HG03565 (cell line): ENCODE results near the gene RFX4.
"Not testable (repeated sequence)": the region's sequence is repeated elsewhere in the genome, so short reads cannot be mapped to it uniquely, and the experiment has no call there.

ENCODE experiments used
- ATAC-seq: cut with Tn5 transposase; IDR thresholded peaks from one replicate; pipeline ENCODE4 v1.9.1; 2021; ENCODE audit warnings: mild to moderate bottlenecking, moderate library complexity; ENCODE audit not compliant: unreplicated experiment

The RFX4 gene

DNA sequence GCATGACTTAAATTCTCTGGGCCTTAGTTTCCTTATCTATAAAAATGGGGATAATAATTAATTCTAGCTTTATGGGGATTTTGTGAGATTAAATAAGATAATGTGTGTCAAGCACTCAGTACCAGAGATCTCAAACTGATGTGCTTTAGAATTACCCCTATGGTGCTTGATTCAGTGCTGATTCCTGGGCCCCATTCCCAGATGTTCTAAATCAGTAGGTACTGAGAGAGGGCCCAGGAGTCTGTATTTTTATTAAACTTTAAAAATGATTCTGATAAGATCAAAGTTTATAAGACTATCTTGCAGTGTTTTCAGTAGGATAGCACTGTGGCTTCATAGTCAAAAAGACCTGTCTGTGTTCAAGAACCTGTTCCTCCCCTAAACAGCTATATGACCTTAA, 102.6 kb downstream of the RFX4 start:
- ATAC-seq = no peak

DNA sequence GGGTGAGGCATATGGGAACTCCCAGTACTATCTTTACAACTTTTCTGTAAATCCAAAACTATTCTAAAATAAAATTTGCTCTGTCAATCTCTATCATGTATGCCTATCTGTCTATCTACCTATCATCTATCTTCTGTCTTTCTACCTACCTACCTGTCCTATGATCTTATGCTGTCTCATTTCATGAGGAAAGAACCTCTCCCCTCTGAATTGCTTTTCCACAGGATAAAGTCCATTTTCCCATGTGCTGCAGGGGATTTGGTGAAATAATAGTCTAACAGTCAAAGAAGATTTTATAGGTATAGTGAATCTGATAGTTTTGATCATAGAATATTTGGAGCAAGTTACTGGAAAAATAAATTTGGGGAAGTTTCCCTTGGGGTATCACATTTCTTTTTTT, 104.9 kb downstream of the RFX4 start:
- ATAC-seq = no peak

DNA sequence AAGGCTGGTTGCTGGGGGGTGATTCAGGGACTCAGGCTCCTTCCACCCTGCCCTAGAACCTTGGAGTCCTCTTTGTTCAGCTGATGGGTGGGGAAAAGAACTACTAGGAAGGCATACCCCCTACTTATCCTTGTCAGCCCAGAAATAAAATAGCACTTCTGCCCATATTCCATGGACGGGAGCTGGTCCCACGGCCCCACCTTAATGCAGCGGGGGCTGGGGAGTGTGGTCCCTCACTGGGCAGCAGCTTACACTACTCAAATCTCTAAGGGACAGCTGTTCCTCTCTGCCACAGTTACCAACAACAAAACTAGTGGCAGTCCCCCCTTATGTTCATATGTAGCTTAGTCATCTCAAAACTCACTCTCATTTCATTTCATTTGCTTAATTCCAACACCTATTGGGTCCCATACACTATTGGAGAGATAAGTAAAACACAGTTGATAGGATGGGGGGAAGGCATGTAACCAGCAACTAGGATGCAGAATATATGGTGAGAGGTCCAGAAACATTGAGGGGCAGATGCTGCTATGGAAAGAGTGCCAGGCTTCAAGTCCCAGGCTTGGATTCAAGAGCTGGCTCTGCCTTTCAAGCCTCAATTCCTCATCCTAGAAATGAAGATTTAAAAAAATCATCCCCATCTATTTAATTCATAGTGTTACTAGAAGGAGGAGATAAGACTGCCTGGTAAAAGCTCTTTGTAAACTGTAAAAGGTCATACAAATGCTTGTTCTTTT, 107.9 kb downstream of the RFX4 start:
- no peak for ATAC-seq

DNA sequence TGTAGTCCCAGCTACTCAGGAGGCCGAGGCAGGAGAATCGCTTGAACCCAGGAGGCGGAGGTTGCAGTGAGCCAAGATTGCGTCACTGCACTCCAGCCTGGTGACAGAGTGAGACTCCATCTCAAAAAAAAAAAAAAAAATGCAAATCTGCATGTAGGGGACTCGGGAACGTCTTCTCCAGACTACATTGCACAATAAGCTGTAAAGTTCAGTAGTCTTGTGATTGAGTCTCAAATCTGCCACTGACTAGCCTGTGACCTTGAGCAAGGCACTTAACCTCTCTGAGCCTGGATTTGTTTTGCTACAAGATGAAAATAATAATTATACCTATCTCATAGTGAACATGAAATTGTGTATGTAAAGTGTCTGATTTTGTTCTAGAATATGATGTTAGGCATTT, 109.2 kb downstream of the RFX4 start:
- not testable (repeated sequence) for ATAC-seq

DNA sequence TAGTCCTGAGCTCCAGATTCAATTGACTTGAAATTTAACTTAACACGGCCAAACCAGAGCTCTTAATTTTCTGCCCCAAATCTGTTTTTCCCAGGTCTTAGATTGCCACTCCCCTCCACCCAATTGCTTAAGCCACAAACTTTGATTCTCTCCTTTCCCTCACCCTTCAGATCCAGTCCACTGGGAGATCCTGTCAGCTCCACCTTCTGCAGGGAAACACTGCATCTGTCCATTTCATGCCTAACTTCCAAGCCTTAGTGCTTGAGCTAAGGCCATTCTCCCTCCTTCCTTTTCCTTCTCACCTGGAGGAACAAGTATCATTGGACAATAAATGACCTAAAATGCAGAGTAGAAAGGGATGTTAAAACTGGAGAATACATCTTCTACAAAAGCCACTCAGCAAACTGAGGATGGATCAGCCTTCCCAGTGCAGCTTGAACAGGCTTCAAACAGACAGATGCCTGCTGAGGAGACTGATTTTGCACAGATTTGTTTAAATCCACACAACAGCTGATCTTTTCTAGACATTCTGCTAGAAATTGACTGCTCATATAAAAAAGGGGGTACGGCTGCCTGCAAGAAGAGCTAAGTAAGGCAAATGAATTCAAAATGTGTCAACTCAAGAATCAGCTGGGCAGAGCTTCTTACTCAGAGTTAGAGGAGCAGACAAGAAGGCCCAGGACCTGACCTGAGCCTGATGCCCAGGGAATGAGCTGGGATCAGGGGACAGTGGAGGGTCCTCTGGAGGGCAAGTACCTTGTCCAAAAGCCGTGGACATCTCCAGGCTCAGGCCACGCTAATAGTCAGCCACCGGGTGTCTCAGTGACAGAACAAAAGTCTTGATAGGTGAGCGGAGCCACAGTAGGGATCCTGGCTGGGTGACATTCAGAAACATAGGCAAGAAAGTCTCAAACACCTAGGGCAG, 110.4 kb downstream of the RFX4 start:
- no peak for ATAC-seq

DNA sequence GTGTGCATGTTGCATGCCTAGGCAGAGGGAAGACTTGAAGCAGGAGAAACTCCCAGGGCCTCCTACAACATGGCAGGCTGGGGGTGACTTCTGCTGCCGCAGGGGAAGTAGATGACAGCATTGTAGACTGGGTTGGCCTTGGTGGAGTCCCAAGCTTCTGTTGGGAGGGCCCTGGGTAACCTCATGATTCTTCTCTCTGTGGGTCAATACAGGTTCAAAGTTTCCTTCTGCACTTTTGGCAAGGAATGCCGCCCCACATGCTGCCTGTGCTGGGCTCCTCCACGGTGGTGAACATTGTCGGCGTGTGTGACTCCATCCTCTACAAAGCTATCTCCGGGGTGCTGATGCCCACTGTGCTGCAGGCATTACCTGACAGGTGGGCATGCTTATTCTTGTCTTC, 113.3 kb downstream of the RFX4 start:
- ATAC-seq = no peak

DNA sequence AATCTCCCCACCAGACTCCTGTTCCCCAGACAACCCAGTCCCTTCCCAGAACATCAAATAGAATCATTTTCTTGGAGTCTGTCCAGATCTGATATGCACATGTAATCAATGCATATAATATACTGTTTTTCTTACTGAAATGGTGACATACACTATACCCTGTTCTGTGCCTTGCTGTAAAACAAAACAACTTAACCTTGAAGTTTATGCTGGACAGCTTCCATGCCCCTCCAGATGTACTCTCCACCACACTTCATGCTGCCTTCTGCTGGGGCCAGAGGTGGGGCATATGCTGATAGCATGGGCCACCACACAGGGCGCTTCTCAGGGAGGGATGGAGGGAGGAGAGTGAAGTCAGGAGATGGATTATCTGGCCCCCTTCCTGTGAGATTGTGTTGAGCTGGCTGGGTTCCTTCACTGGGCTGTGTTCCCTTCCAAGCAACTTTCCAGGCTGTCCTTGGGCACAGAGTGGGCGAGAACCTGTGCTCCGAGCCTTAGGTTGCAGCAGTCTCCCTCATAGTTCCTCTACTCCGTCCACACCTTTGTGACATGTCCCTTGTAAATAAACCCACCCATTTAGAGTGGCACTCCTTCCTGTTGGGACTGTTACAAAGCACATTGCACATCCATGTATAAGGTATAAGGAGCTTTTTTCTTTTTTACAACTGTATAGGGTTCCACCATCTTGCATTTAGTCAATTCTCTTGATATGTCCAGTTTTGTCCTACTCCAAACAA, 114.0 kb downstream of the RFX4 start:
- ATAC-seq = no peak

DNA sequence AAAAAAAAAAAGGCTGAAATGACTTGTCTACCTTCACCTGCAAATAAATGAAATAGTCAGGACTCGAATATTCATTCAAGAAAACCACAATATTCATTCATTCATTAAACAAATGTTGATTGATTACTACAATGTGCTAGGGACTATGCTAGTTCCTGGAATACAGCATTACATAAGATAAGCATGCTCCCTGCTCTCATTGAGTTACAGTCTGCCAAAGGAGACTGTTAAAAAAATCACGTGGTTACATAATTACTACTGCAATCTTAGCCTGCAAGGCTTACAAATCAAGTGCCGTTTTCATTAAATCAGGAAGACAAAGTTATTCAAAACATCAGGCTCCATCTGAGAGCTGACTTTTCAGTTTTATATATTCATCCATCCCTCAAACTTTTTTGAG, 121.3 kb downstream of the RFX4 start:
- no peak for ATAC-seq

DNA sequence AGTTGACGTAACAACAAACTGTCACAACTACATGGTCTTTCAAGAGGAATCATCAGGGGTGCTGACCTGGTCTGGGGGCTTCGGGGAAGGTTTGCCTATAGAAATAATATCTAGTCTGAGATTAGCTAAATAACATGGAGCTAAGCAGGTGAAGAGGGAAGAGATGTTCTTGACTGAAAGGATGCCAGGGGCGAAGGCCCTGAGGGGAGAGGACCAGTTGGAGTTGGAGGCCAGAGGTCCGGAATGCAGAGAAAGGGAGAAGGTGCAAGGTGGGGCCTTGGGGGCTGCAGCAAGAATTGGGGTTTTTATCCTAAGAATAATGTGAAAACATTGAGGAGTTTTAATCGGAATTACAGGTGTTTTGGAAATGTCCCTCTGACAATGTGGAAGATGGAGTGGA, 123.2 kb downstream of the RFX4 start:
- no peak for ATAC-seq

DNA sequence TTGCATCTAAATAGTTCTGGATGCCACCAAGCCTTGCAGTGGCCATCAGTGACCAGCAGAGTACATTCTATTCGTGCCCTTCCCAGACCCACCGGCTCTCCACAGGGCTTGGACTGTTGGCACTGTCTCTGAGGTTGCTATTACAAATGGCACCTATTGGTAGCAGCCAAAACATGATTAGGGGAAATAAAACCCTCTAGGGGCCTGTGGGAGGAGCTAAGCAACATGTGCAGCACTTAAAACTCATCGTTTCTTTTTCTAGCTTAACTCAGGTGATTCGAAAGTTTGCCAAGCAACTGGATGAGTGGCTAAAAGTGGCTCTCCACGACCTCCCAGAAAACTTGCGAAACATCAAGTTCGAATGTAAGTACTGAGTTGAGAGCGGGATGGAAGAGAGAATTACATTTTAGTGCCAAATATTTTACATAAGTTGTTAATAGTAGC, 126.3 kb downstream of the RFX4 start:
- no peak for ATAC-seq

DNA sequence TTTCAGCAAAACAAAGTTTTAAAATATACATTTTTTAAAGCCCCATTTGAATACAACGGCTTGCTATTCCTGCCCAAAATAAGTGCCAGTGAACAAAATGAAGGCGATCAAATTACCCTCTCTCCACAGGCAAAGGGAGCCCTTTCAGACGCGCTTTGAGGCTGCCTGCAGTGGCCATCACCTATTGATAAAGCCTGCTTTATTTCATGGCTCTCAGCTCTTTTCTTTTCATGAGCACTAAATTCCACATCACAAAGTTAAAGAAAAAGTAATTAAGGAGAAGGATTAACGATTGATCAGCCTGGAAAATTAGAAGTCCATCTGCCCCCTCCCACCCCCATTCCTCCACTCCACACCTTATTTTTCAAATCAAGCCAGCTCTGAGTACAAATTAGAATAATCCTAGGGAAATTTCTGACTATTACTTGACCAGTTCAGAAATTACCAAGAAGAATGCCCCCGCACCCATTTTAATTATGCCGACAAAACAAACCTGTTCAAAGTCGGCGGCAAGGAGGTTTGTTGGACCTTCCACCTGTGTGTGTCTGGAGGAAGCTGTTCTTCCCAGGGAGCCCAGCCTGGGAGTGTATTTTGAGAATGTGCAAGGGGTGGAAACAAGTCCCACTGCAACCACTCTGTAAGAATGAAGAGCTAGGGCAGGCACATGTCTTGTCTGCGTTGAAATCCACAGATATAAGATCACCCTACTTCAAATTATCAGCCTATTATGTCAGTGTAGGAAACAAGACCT, 127.5 kb downstream of the RFX4 start:
- ATAC-seq = no peak

DNA sequence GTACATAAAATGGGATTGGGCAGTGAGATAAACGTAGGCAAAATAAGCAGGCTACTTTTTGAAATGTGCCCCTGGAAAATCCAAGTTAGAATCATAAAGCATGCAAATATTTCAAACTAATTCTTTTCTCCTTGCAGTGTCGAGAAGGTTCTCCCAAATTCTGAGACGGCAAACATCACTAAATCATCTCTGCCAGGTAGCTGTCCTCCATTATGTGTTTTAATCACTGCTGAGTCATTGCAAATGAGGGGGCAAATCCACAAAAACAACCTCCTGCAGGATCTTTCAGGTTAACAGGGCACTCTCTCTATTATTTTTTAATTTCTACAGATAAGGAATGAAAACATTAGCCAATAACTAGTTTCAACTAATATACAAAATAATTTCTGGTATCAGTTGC, 128.5 kb downstream of the RFX4 start:
- no peak for ATAC-seq

DNA sequence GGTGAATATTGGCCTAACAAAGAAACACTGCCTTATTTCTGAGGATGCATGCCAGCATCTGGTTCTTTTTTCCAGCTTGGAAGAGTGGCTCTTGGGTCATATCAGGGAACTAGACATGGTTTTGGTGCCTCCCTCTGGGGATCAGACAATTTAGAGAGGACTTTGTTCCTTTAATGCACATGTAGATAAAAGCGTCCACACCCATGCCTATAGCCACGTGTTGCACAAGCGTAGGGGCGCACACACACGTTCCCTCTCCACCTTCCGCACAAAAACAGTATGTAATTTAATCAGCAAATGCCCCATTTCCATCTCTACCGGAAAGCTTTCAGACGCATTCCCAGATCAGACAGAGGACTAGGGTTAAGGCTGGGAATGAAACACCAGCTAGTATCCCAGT, 130.0 kb downstream of the RFX4 start:
- ATAC-seq = no peak

DNA sequence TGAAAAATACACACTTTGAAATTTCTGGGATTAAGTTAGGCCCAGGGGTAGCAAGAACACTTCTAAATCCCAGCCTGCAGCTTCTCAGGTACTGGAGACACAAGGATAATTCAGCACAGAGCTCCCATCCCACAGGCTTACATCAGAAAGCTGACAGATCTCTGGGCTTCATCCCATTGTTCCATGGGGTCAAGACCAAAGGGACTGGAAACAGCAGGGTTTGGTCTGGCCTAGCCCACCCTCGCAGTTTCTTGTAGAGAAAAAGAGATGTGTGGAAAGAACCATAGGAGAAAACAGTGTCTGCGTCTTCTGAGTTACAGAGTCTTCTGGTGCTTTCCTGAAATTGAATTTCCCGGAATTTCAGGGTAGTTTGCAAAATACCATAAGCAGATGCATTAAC, 132.1 kb downstream of the RFX4 start:
- ATAC-seq = no peak

DNA sequence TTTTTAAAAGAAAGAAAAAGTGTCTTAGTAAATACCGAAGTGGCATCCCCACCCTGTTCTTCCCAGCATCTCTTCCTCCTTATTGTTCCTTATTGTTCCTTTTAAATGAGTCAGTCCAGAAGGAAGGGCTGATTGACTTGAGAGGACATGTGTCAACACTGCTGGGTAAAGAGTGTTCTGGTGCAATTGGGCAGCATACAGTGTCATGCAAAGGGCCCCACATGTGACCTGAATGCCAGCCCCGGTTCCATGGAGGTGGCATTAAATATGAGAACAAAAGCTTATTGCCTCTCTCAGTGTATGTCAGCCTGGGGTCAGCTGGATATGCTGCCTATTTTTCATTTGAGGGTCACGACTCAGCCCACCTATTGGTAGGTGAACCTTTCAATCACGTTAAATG, 132.8 kb downstream of the RFX4 start:
- ATAC-seq = no peak

DNA sequence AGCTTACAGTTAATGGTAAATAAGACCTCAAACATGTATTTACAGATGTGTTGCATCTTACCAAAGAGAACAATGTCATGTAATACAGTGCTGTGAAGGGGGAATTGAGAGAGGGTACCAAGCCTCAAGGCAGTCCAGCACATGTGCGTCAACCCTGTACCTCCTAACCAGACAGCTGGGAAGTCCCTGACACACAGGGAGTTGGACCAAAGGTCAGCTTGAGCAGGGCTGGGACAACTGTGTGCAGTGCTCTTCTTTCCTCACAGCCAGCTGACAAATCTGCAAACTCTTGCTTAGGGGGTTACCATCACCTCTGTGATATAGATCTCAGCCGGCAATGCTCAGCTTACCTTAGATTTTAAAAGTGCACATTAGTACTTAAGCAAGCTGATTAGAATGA, 134.9 kb downstream of the RFX4 start:
- ATAC-seq = no peak

DNA sequence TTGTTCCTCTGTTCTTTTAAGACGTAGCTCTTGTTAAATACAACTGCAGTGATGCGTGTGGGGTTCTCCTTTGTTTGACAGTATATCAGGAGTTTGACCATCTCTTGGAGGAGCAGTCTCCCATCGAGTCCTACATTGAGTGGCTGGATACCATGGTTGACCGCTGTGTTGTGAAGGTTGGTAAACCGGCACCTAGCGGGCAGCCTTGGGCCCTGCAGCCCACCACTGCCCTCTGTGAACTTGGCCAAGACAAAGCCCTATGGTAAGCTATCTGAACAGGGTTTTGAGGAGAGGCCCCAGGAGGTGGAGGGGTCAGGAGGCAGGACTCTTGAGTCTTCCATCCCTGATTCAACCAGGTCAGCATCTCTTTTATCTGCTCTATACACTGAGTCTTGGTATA, 137.1 kb downstream of the RFX4 start:
- ATAC-seq = no peak

DNA sequence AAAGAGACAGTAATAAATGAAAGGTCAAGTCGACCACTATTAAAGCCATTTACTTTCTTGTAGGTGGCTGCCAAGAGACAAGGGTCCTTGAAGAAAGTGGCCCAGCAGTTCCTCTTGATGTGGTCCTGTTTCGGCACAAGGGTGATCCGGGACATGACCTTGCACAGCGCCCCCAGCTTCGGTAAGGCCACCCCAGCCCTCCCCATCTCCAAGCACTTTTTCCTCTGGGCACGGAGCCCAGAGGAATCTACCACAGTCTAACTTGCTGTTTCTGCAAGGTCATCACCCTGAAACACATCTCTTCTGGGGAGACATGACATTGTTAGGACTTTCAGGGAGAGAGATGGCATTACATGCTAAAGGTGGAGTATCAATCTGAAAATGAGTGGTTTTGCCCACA, 137.9 kb downstream of the RFX4 start:
- no peak for ATAC-seq

DNA sequence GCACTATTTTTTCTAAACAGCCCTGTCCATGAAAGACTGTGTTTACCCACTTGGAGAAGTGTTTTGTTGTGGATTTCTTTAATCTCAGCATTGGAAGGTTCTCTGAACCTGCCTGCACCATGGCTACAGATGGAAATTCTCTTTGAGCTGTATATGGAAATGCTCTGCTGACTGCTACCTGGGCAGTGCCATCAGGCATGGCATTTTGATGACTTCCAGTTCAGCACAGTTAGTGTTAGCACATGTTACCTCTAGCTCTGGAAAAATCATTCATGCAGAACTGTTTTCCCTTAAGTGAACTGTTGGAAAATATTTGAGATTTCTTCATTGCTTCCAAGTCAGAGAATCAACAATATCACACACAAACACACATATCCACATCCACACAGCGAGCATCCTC, 139.1 kb downstream of the RFX4 start:
- no peak for ATAC-seq

DNA sequence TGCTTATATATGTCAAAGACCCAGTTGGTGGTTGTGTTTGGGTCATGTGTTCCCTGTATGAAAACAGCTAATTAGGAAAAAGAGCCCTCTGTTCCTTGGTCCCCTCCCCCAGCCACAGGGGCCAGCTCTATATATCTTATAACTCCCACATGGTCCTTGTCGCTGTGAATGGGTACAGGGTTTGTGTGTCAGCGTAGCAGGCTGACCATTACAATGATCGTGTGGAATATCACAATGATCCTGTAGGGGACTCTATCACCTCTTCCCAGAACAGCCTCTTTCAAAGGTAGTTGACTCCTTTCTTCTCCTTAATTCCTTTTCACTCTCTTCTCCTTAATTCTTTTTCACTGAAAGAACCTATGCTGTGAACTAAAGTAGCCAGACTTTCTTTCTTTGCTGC, 140.0 kb downstream of the RFX4 start:
- no peak for ATAC-seq

DNA sequence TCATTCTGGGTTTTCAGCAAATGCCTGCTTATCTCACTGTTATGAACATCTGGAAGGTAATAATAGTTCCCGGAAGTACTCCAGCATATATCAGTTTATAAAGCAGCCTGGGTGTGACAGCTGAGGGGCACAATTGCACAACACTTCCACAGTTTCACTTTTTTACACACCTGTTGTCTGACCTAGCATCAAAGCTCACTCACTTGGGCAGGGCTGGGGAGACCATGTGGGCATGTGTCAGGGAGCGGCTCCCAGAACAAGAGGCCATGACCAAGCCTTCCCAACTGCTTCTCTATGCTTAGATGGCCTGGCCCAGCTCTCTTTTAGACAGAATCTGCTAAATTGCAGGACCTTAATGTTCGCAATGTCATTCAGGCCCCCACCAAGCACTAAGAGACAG, 140.6 kb downstream of the RFX4 start:
- ATAC-seq = no peak
